IPS DF 4.7 (cell line): Measurements from ENCODE around the gene C2CD2.

Experiments used
- DNase-seq: peaks from one replicate; pipeline ENCODE4 v3.0.0-alpha.2; 2013; ENCODE audit warnings: low spot score; ENCODE audit errors: extremely low read depth

Gene C2CD2

DNA sequence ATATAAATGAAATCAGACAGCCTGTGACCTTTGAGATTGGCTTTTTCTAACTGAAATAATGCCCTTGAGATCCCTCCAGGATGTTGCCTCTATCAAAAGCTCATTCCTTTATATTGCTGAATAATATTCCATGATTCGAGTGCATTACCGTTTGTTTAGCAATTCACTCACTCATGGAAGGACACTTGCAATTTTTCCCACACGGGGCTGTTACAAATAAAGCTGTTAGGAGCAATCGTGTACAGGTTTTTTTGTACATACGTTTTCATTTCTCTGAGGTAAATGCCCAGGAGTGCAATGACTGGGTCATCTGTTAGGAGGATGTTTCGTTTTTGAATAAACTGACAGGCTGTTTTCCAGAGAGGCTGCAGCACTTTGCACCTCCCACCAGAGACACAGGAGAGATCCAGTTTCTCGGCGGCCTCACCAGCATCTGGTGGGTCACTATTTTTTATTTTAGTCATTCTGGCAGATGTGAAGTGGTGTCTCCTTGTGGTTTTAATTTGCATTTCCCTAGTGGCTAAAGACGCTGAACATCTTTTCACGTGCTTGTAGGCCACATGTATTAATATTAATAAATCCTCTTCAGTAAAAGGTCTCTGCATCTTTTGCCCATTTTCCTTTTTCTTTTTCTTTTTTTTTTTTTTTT is 85.6 kb downstream of the C2CD2 start:
- no peak for DNase-seq

GRCh38 chr21:41867313-41867712 is 86.5 kb downstream of the C2CD2 start:
- DNase-seq = no peak

DNA sequence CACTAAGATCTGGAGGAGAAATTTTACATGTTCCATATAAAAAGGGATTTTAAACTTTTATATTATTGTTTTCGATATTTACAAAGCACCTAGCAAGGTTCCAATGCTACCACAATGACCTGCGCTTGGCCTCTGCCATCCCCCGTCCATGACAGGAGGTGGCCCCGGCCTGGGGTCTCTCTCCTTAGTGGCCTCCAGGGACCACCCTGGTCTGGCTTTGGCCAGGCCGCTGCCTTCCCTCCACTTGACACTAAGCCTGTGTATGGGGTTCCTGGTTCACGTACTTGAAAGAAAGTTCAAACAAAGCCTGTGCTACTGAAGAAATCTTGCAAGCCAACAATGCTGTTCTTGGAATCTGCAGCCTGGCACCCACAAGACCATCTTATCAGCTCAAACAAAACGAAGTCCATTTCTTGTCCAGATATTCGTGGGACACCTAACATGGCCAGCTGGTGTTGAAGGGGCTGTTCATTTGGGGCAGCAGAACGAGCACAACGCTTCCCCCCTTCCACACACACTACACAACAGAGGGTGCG is 87.5 kb downstream of the C2CD2 start:
- no peak for DNase-seq

DNA sequence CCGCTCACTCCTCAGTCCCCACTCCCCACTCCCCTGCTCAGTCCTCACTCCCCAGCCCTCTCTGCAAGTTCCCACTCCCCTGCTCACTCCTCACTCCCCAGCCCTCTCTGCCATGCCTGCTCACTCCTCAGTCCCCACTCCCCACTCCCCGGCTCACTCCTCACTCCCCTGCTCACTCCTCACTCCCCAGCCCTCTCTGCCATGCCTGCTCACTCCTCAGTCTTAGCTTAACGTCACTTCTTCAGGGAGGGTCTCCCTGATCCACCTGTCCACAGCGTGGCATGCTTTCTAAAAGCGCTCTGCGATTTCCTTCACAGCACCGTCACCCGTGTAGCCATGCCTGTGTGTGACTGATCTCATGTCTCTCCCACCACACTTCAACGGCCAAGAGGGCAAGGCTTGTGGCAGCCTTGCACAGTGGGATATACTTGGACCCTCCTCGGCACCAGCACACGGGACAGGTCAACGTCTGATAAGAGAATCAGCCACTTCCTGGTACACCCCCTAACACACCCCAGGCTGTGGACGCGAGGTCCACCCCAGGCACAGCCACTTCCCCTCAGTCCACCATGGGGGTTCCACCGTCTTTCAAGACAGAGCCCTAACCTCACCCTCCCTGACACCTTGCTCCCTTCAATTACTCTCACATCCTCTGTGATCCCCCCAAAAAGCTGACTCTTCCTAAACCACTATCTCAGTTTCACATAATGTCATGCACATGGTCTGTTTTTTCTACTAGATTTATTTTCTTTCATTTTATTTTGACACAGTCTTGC is 88.6 kb downstream of the C2CD2 start:
- no peak for DNase-seq

DNA sequence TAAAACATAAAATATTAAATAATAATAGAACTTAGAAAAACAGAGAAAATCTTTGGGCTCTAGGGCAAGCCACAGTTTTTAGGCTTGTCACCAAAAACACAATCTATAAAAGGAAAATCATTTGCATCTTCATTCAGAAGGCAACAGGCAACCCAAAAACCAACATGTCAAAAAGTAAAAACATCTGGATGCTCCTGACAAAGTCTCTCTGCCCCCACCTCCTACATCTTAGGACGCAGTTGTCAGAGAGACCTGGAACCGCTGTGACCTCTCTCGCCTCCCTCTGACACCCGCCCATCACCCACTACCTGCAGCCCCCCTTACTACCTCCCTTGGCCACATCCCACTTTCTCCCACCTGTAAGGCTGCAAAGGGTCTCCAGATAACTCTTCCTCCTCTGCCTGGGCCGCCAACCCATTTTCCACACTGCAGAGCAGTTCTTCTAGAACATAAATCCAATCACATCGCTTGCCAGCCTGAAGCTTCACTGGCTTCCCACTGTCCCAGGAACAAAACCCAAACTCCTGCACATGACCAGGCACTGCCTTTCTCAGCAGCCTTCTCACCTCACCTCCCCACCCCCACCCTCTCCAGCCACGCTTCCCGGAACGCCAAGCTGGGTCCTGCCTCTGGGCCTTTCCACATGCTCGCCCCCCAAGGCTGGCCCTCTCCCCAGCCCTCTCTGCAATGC is 89.4 kb downstream of the C2CD2 start:
- DNase-seq = no peak

GRCh38 chr21:41863439-41863740 is 90.4 kb downstream of the C2CD2 start:
- DNase-seq = no peak

DNA sequence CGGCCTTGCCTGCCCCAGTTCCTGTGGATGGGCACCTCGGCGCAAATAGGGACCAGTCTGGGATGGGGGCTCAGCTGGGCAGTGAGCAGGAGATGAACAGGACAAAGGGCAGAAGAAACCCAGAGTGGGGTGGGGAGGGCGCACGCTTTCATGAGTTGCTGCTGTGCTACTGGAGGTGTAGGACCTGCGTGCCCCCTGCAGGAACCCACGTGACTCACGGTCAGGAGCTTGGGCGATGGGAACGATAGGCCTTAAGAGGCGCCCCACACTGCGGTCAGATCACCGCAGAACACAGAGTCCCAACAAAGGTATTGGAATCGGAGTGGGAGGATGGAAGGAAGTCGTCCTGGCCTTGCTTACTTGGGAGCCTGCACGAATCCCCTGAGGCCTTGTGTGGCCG is 91.8 kb downstream of the C2CD2 start:
- DNase-seq = no peak

DNA sequence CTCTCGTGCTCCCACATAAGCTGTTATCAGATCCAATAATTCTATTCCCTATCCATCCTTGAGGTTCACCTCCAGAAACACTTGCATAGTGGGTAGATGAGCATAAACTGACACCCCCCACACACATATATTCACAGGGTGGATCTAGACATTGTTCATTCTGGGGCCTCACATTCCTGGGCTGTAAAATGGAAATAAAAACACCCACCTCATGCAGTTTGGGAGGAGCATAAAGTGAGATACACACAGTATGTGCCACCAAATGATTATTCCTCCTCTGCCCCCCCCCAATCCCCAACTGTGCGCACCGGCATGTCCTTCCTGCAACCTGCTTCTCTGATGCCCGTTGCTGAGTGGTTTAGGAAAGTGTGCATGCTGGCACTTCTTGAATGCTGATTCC is 92.6 kb downstream of the C2CD2 start:
- no peak for DNase-seq

DNA sequence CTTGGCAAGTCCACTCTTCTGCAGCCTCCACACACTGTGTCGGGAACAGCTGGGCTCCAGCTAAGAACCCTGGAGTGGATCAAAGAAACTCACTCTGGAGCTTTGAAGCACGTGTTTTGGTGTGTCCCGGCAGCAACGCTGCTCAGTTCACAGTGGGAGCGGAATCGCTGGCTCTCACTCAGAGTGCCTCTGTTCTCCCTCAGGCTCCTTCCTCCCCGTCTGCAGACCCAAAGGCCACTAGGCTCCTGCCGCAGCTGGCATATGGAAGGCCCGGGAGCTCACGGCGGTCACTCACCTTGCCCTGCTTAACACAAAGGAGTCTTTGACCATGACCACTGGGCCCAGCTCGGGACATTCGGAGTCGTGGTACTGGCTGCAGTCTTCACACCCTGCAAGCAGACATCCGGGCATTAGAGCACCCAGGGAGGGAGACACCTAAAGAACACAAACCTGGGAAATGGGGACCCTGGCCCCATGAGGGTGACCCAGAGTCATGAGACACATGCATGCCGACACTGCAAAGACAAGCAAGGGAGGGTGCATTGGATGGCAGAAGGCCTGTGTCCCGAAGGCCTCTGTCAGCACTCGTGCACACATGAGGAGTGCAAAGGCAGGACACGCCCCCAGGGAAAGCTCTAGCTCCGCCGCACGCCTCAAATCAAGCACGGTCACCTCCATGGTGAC is 94.4 kb downstream of the C2CD2 start:
- no peak for DNase-seq

DNA sequence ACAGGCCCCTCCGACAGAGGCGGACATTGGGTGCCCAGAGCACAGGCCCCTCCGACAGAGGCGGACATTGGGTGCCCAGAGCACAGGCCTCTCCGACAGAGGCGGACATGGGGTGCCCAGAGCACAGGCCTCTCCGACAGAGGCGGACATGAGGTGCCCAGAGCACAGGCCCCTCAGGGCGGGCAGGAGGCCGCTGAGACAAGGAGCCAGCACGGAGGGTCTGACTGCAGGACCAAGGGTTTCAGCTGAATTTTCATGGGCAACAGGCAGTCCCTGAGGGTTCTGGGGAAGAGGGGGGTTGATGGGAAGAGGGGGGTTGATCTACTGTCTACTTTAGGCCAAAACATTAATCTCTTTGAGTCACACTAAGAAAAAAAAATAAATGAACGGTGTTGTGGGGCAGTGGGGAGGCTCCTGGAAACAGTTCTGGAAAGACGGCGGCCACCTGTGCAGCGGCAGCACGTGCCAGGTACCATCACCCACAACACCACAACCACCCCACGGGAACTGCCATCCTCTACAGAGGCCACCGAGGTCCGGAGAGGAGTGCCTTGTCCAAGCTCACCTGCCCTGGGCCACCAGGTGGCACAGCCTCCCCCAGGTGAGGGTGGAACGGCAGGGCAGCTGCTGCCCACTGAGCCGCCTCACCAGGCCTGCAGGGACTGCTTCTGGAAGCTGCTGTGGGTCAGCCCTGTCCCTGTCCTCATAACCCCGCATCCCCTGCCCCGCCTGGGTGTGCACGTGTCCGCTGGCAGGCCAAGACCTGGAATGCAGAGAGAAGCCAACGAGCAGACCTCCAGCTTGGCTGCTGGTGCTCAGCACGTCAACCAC is 95.1 kb downstream of the C2CD2 start:
- DNase-seq = no peak

DNA sequence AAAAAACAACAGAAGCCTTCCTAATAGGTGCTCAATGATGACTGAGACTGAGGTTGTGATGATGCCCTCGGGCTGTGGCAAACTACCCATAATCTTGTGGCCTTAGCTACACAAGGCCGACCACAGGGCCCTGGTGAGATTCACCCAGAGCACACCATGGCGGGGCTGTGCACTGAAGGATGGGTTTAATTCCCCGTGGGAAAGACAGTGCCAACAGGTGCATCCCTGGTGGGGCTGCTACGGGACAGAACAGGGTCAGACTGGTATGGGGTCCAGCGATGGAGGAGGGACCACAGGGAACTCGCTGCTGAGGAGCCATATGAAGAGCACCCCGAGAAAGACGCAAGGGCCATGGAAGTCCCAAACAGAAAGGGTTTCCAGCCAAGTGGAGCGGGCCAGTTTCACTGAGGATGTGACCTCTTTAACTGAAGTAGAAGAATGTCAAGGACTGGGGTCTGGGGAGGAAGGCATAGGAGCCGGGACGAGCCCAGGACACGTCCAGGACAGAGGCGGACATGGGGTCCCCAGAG is 96.0 kb downstream of the C2CD2 start:
- no peak for DNase-seq

GRCh38 chr21:41856572-41856971 is 97.2 kb downstream of the C2CD2 start:
- no peak for DNase-seq

DNA sequence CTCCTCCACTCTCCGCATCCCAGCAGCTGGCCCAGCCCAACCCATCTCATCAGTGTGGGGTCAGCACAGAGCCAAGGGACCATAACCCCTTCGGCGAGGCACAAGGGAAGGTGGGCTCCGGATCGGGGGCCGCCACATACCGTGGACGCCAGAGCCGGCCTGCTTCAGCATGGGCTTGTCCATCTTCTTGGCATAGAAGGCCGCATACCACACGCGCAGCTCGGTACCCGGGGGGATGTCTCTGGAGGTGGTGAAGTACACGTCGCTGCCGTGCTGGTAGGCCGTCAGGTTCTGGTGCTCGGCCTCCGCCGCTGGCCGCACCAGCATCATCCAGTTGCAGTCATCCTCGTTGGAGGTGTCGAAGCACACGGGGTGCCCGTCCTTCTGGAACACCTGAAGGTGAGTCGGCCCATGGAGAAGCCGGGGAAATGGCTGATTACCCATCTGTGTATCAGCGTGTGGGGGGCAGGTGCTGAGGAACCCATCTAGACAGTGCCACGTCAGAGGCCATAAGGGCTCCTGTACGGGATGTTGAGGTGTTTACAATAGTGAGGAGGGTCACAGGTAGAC is 99.3 kb downstream of the C2CD2 start:
- no peak for DNase-seq

DNA sequence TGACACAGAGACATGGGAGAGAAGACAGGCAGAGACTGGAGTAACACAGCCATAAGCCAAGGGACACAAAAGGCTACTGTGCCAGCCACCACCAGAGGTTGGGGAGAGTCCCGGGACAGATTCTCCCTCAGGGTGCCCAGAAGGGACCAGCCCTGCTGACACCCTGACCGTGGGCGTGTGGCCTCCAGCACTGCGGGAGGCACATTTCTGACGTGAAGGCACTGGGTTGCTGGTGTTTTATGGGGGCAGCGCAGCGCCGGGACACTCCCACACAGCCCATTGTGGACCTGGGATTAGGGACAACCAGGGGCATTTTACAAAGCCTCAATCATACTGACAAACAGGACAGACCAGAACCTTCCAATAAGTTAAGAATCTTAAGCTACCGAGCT is 100.9 kb downstream of the C2CD2 start:
- no peak for DNase-seq

DNA sequence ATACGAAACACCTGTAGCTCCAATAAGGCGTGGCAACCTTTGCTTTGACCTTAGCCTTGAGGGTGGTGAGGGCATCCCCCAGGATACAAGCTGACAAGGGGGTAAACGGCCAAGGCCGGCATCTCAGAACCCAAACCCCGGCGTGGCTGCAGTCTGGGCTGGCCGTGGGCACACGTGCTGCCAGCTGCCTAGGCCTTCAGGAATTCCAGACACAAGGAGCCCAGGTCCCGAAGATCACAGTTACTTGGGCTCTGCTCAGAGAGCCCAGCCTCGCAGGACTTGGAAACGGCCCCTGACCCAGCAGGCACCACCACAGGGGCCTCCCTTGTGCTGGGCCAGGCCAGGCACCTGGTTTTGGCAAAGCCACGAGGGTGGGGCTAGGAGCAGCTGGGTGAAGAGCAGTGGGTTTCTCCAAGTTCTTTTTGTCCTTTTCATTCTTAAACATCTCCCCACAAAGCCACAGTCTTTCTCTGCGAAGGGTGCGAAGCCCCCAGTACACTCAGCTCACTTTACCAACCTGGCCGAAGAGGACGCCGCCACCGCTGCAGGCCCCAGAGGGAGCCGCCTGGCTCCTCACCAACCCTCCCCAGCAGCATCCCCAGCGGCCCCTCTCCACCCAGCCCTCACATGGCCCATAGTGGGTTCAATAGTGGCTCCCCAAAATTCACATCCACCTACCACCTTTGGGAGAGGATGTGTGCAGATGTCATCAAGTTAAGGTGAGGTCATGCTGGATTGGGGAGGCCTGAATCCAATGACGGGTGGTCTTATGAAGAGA is 101.5 kb downstream of the C2CD2 start:
- no peak for DNase-seq

DNA sequence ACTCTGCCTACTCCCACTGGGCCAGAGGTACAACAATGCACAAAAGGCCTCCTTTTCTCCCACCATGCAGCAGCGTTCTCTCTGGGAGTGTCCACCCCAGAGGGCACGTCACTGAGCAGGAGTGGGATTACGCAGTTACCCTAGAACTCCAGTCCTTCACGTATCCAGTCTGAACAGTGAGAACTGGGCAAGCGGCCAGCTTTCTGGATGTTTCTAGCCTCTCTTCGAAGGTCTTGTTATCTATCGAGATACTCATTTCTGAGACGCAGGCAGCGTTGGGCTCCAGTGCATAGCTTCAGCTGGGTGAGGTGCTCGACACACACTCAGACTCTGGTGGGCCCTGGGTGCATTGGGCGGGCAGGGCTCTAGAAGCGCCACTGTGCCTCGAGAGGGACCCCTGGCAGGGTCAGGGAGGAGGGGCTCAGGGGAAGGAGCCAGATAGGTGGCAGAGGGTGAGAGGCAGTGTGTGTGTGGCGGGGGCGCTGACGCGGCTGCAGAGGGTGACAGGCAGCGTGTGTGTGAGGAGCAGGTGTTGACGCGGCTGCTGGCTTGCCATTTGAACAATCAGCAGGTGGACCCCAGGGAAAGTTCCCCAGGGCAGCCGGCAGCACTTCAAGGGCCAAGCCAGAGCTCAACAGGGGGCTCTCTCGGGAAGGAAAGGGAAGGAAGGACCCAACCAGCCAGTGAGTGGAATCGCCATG is 102.6 kb downstream of the C2CD2 start:
- DNase-seq = no peak

DNA sequence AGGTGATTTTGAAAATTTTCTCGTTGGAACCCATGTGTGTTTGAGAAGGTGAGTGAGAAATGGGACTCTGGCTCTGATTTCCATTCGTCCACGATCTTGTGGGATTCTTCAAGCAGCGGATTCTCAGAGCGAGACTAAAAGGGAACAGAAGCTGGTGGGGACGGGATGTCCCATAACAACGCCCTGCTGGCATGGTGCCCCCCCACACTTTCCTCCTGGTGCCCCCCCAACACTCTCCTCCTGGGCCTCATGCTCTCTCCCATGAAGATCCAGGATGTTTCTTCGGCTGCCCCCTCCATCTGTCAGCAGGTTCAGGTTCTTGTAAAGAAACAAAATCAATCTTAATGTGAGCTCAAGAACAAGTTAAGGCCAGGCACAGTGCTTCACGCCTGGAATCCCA is 103.7 kb downstream of the C2CD2 start:
- no peak for DNase-seq

DNA sequence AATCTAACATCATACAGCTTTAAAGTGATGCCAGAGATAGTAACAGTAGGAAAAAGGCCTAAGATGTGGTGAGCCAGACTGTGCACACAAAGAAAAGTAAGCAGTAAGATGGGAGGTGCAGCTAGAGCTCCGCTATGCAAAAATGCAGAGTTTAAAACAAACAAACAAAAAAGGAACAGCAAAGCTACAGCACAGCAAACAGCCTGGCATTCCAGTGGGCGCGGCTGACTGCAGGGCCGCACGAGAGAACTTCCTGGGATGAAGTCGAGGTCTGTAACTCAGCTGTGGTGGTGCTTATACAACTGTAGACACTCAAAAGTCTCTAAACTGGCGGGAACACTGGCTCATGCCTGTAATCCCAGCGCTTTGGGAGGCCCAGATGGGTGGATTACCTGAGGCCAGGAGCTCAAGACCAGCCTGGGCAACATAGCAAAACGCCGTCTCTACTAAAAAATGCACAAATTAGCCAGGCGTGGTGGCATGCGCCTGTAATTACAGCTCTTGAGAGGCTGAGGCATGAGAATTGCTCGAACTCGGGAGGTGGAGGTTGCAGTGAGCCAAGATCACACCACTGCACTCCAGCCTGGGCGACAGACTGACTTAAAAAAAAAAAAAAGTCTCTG is 104.7 kb downstream of the C2CD2 start:
- no peak for DNase-seq

DNA sequence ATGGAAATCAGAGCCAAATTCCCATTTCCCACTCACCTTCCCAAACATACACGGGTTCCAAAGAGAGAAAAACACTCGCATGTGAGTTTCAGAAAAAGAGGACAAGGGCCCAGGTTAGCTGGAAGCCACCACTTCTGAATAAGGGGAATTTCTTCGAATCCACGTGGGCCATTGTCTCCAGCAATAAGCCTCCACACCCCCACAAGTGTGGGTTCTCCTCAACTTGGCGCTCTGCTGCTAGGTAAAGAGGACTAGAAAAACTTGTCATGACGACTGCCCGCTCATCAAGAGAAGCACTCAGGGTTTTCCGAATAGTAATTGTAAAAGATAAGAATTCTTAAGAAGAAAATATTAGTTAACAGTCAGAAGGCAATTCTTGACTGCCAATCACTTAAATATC is 105.3 kb downstream of the C2CD2 start:
- DNase-seq = no peak
